ENCODE results near the gene GATA5. TPM values are rescaled to one million over a fixed set of nuclear protein-coding genes. Genes with fewer than 3 reads are reported as not detected.

GATA5 gene
- total RNA-seq, 1 experiment from 2014 or later, result not detected

- DNase-seq (ENCODE audit: low read depth, low spot score), result no peak
- Histone ChIP-seq H3K27me3 (ENCODE audit: insufficient read depth, low read length) (0 out of 2 replicates have a peak, but pooled peaks cover 4% of the 10 kb centered on the region), H3K4me1 (ENCODE audit: control insufficient read depth in 1 of 2, insufficient read depth in 2 of 2, low read length in 2 of 2) (0 out of 4 replicates have a peak, but pooled peaks cover 0 to 3% of the 10 kb centered on the region in 2 experiments), H4K20me1 (ENCODE audit: insufficient read depth) (no peaks in the 10 kb centered on the region), H3K36me3 (ENCODE audit: control insufficient read depth in 1 of 2, insufficient read depth in 2 of 2, low read length in 2 of 2) (no peaks in the 10 kb centered on the region), H3K4me3 (replicated peaks in 1 of 2; ENCODE audit: low read depth in 1 of 2, low read length in 2 of 2) (no peak overlapping the region), H3K79me2 (ENCODE audit: insufficient read depth, low read length) (no peaks in the 10 kb centered on the region), H3K27ac (ENCODE audit: low read depth, low read length) (no peak overlapping the region), H3K9ac (ENCODE audit: low read length) (no peak overlapping the region), H3K9me3 (ENCODE audit: control insufficient read depth in 1 of 2, insufficient read depth in 1 of 2, low read depth in 1 of 2, low read length in 2 of 2) (no peaks in the 10 kb centered on the region), H3K9me2 (ENCODE audit: insufficient read depth) (no peaks in the 10 kb centered on the region), H2AFZ (ENCODE audit: low read depth, low read length, poor library complexity, severe bottlenecking) (no peak overlapping the region), H3K4me2 (ENCODE audit: low read length) (no peak overlapping the region)
- RAD21 ChIA-PET (ENCODE audit: low non-redundant PET in 1 of 2, low total read pairs in 2 of 2, uncharacterized antibody in 2 of 2, unreplicated experiment in 2 of 2), result no interaction called here
- POLR2A ChIA-PET, result no interaction called here
- intact Hi-C loops (cut with micrococcal nuclease), result no loop called here
- ATAC-seq, result peak; percentile 24; the same call in 1 of the 2 replicates
- TF ChIP-seq ELF1 (IDR thresholded peaks at IDR 0.05; ENCODE audit: borderline replicate concordance, low read depth) (no peak), FOSL1 (IDR thresholded peaks at IDR 0.05; ENCODE audit: low read depth) (no peak), JUND (IDR thresholded peaks at IDR 0.05) (no peak), ZFX (IDR thresholded peaks at IDR 0.05) (no peak), POLR2AphosphoS5 (IDR thresholded peaks at IDR 0.05; ENCODE audit: low read depth, low read length) (no peak), YY1 (IDR thresholded peaks at IDR 0.05; ENCODE audit: extremely low read depth, insufficient replicate concordance, low read depth, low read length) (no peak), CTCF (IDR thresholded peaks at IDR 0.05 in 2 of 3, conservative IDR thresholded peaks at IDR 0.05 in 1 of 3; ENCODE audit: borderline replicate concordance in 1 of 3, insufficient read depth in 1 of 3, low read depth in 2 of 3, low read length in 2 of 3) (no peak), CEBPB (IDR thresholded peaks at IDR 0.05; ENCODE audit: low read depth) (no peak), TCF7L2 (IDR thresholded peaks at IDR 0.05; ENCODE audit: borderline replicate concordance, extremely low read depth, insufficient read depth, insufficient read length) (no peak), EZH2phosphoT487 (IDR thresholded peaks at IDR 0.05; ENCODE audit: borderline replicate concordance) (no peak), ZNF274 (IDR thresholded peaks at IDR 0.05; ENCODE audit: low read depth, low read length) (no peak)
- CTCF ChIA-PET, result no interaction called here
- no TSS peak for BruUV-seq (replicated peaks)
These were observed 23.2 kb downstream of the GATA5 start for GRCh38 chr20:62452475-62453095.
